Retinal pigment epithelial cell (primary cell): ENCODE measurements around the gene APBA3.

Source experiments
- DNase-seq: peaks from one replicate; pipeline ENCODE4 v3.0.0-alpha.2; 2010; ENCODE audit warnings: low read depth
- H3K4me3 ChIP-seq: 2 replicates; pipeline ENCODE4 v1.5.1; 2011; ENCODE audit warnings: mild to moderate bottlenecking, low read length, control low read depth, moderate library complexity
- CTCF ChIP-seq: conservative IDR thresholded peaks from 2 replicates; pipeline ENCODE4 v1.5.1; 2011; ENCODE audit warnings: low read depth, low read length, control low read depth, inconsistent platforms

The APBA3 gene

GRCh38 chr19:3782903-3783302 lies 21.4 kb upstream of the APBA3 start:
- H3K4me3 ChIP-seq: no peak overlapping the region
- no peak for DNase-seq
- TF ChIP-seq CTCF: no peak

GRCh38 chr19:3782330-3782729 lies 20.8 kb upstream of the APBA3 start:
- TF ChIP-seq CTCF: no peak
- H3K4me3 ChIP-seq: no peak overlapping the region
- no peak for DNase-seq

GRCh38 chr19:3781603-3782002 lies 20.1 kb upstream of the APBA3 start:
- no peak for DNase-seq
- no peak overlapping the region for H3K4me3 ChIP-seq
- TF ChIP-seq CTCF: no peak

- DNase-seq: no peak
Observed at GRCh38 chr19:3780786-3781304, 19.4 kb upstream of the APBA3 start.

GRCh38 chr19:3778899-3779723 lies 17.6 kb upstream of the APBA3 start:
- no peak overlapping the region for H3K4me3 ChIP-seq
- no peak for DNase-seq
- TF ChIP-seq CTCF: no peak

More at GRCh38 chr19:3780786-3781304, 19.4 kb upstream of the APBA3 start:
- no peak overlapping the region for H3K4me3 ChIP-seq
- TF ChIP-seq CTCF: no peak

GRCh38 chr19:3778104-3778867 lies 16.8 kb upstream of the APBA3 start:
- H3K4me3 ChIP-seq: no peak overlapping the region
- DNase-seq: no peak
- no peak for TF ChIP-seq CTCF
